Panc1 (cell line): Measurements from ENCODE around the gene AHRR.

Experiments
- POLR2AphosphoS5 ChIP-seq: IDR thresholded peaks from 2 replicates; pipeline ENCODE4 v1.6.1; 2012; ENCODE audit warnings: mild to moderate bottlenecking, low read depth, low read length, moderate library complexity
- SIN3A ChIP-seq: IDR thresholded peaks from 2 replicates; pipeline ENCODE4 v1.6.1; 2012; ENCODE audit warnings: low read depth, mild to moderate bottlenecking, low read length, moderate library complexity, borderline replicate concordance; ENCODE audit not compliant: insufficient read depth
- TF ChIP-seq, protein P1 (sequence below): fragments of 450-650 bp; IDR thresholded peaks from 2 replicates; pipeline ENCODE4 v1.5.1; 2017; ENCODE audit warnings: mild to moderate bottlenecking
- TF ChIP-seq, protein P2 (sequence below), 2 experiments: IDR thresholded peaks; 2 replicates each; pipeline ENCODE4 v1.6.1; 2011 to 2012; ENCODE audit warnings: low read depth in 2 of 2, control low read depth in 1 of 2, low read length in 1 of 2, mild to moderate bottlenecking in 1 of 2, moderate library complexity in 1 of 2; ENCODE audit not compliant: insufficient read depth in 1 of 2

DNA sequence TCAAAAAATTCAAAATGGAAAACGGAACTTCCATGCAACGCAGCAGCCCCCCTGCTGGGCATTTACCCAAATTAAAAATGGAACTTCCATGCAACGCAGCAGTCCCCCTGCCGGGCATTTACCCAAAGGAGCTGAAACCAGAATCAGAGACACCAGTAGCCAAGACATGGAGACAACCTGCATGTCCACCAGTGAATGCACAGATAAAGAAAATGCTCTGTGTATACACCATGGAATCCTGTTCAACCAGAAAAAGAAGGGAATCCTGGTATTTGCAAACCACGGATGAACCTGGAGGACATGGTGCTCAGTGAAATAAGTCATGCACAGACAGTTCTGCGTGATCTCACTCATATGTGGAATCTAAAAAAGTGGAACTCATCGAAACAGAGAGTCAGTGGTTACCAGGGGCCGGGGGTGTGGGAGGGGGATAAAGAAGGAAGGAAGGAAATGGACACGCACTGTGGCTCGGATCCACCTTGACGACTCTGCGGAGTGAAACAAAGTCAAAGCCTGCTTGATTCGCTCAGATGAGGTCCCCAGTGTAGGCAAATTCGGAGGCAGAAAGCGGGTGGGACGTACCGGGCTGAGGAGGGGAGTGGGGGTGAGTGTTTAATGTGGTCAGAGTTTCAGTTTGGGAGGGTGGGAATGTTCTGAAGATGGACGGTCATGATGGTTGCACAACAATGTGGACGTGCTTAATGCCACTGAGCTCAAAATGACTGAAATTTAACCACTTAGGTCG lies 81.3 kb downstream of the AHRR start:
- TF ChIP-seq, protein P1, sequence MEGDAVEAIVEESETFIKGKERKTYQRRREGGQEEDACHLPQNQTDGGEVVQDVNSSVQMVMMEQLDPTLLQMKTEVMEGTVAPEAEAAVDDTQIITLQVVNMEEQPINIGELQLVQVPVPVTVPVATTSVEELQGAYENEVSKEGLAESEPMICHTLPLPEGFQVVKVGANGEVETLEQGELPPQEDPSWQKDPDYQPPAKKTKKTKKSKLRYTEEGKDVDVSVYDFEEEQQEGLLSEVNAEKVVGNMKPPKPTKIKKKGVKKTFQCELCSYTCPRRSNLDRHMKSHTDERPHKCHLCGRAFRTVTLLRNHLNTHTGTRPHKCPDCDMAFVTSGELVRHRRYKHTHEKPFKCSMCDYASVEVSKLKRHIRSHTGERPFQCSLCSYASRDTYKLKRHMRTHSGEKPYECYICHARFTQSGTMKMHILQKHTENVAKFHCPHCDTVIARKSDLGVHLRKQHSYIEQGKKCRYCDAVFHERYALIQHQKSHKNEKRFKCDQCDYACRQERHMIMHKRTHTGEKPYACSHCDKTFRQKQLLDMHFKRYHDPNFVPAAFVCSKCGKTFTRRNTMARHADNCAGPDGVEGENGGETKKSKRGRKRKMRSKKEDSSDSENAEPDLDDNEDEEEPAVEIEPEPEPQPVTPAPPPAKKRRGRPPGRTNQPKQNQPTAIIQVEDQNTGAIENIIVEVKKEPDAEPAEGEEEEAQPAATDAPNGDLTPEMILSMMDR = no peak
- no peak for TF ChIP-seq POLR2AphosphoS5
- TF ChIP-seq, protein P2, sequence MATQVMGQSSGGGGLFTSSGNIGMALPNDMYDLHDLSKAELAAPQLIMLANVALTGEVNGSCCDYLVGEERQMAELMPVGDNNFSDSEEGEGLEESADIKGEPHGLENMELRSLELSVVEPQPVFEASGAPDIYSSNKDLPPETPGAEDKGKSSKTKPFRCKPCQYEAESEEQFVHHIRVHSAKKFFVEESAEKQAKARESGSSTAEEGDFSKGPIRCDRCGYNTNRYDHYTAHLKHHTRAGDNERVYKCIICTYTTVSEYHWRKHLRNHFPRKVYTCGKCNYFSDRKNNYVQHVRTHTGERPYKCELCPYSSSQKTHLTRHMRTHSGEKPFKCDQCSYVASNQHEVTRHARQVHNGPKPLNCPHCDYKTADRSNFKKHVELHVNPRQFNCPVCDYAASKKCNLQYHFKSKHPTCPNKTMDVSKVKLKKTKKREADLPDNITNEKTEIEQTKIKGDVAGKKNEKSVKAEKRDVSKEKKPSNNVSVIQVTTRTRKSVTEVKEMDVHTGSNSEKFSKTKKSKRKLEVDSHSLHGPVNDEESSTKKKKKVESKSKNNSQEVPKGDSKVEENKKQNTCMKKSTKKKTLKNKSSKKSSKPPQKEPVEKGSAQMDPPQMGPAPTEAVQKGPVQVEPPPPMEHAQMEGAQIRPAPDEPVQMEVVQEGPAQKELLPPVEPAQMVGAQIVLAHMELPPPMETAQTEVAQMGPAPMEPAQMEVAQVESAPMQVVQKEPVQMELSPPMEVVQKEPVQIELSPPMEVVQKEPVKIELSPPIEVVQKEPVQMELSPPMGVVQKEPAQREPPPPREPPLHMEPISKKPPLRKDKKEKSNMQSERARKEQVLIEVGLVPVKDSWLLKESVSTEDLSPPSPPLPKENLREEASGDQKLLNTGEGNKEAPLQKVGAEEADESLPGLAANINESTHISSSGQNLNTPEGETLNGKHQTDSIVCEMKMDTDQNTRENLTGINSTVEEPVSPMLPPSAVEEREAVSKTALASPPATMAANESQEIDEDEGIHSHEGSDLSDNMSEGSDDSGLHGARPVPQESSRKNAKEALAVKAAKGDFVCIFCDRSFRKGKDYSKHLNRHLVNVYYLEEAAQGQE (IDR thresholded peaks at IDR 0.05; ENCODE audit: insufficient read depth in 1 of 2, low read depth in 2 of 2, low read length in 1 of 2) = no peak
- TF ChIP-seq SIN3A = no peak
